GM12878 (cell line): ENCODE data around the gene UBE3D. TPM values are rescaled to one million over a fixed set of nuclear protein-coding genes. Genes with fewer than 3 reads are reported as not detected.

Source experiments
- ATAC-seq: fragments of 200-7000 bp; cut with Tn5 transposase; 3 replicates; pipeline ENCODE4 v1.9.1; 2020; ENCODE audit warnings: mild to moderate bottlenecking, moderate library complexity
- BruUV-seq: library from RNA; stranded (reverse); fragments of 400-500 nt; replicated peaks from 2 replicates; lab custom pipeline; 2021; lab: Mats Ljungman, UMichigan
- CTCF ChIA-PET: fragments of 300-600 bp; sonication (Branson Sonifier 250); formaldehyde crosslinking; extraction: SDS; loops from one replicate; lab custom pipeline; 2021; ENCODE audit warnings: inconsistent platforms; lab: Yijun Ruan, JAX
- POLR2A ChIA-PET: fragments of 350-600 bp; formaldehyde crosslinking; extraction: SDS; loops from one replicate; lab custom pipeline; 2021; ENCODE audit warnings: inconsistent platforms; lab: Charles Lee
- RAD21 ChIA-PET: fragments of 300-600 bp; sonication (Branson Sonifier 250); formaldehyde crosslinking; loops from one replicate; lab custom pipeline; 2023; ENCODE audit warnings: antibody characterized with exemption; ENCODE audit not compliant: unreplicated experiment; lab: Charles Lee
- SMC1A ChIA-PET: fragments of 300-600 bp; sonication (Branson Sonifier 250); formaldehyde crosslinking; loops from one replicate; lab custom pipeline; 2023; ENCODE audit not compliant: unreplicated experiment, uncharacterized antibody; lab: Charles Lee
- DNase-seq: peaks from one replicate; pipeline ENCODE4 v3.0.0-alpha.2; 2011; ENCODE audit warnings: low read depth, low spot score
- FAIRE-seq: peaks from 3 replicates; lab custom pipeline; 2011; peaks lifted over from hg19 to GRCh38; lab: Jason Lieb, UNC
- H2AFZ ChIP-seq: 2 replicates; pipeline ENCODE4 v1.6.0; 2011; ENCODE audit warnings: low read depth, low read length, control low read depth; ENCODE audit not compliant: control insufficient read depth
- H3K27ac ChIP-seq: 2 replicates; pipeline ENCODE4 v1.5.1; 2011; ENCODE audit warnings: control low read depth; ENCODE audit not compliant: control insufficient read depth, insufficient read depth
- H3K27me3 ChIP-seq, 2 experiments: replicated peaks in 1 of 2; 2 replicates each; pipeline versions ENCODE4 v1.6.0 to v1.6.1; 2011; ENCODE audit warnings: low read length in 1 of 2; ENCODE audit not compliant: control insufficient read depth in 2 of 2, insufficient read depth in 2 of 2
- H3K36me3 ChIP-seq, 2 experiments: 2 replicates each; pipeline ENCODE4 v1.5.1; 2011; ENCODE audit warnings: low read length in 1 of 2; ENCODE audit not compliant: control insufficient read depth in 2 of 2, insufficient read depth in 2 of 2
- H3K4me1 ChIP-seq: 2 replicates; pipeline ENCODE4 v1.6.1; 2011; ENCODE audit warnings: mild to moderate bottlenecking, low read length, moderate library complexity, mixed read lengths; ENCODE audit not compliant: control insufficient read depth, insufficient read depth
- H3K4me2 ChIP-seq: 2 replicates; pipeline ENCODE4 v1.6.0; 2011; ENCODE audit warnings: control low read depth; ENCODE audit not compliant: control insufficient read depth, insufficient read depth
- H3K4me3 ChIP-seq: fragments of 200-600 bp; sonication (generic); 2 replicates; pipeline ENCODE4 v1.5.1; 2016
- H3K79me2 ChIP-seq: 2 replicates; pipeline ENCODE4 v1.6.0; 2011; ENCODE audit warnings: low read length; ENCODE audit not compliant: control insufficient read depth, insufficient read depth
- H3K9ac ChIP-seq: 2 replicates; pipeline ENCODE4 v1.8.0; 2011; ENCODE audit warnings: low read length, control low read depth, mixed read lengths; ENCODE audit not compliant: control insufficient read depth, insufficient read depth
- H3K9me3 ChIP-seq: replicated peaks from 3 replicates; pipeline ENCODE4 v1.5.1; 2011; ENCODE audit warnings: mild to moderate bottlenecking, low read length; ENCODE audit not compliant: control insufficient read depth, insufficient read depth
- H4K20me1 ChIP-seq: 2 replicates; pipeline ENCODE4 v1.6.0; 2011; ENCODE audit not compliant: control insufficient read depth, insufficient read depth
- CREB1 ChIP-seq: IDR thresholded peaks from 2 replicates; pipeline ENCODE4 v1.6.1; 2012; ENCODE audit warnings: low read depth, mild to moderate bottlenecking, inconsistent platforms
- CUX1 ChIP-seq: IDR thresholded peaks from 2 replicates; pipeline ENCODE4 v1.6.1; 2012; ENCODE audit warnings: improper control_type of control experiment, low read depth, low read length; ENCODE audit not compliant: insufficient replicate concordance
- JUND ChIP-seq: IDR thresholded peaks from 2 replicates; pipeline ENCODE4 v1.6.1; 2012; ENCODE audit warnings: low read depth, mild to moderate bottlenecking, low read length, improper control_type of control experiment, moderate library complexity
- MAX ChIP-seq: IDR thresholded peaks from 2 replicates; pipeline ENCODE4 v1.6.1; 2012; ENCODE audit warnings: low read depth, low read length, improper control_type of control experiment
- MTA3 ChIP-seq: IDR thresholded peaks from 2 replicates; pipeline ENCODE4 v1.6.1; 2012; ENCODE audit warnings: low read length, inconsistent platforms, borderline replicate concordance
- NR2C2 ChIP-seq: IDR thresholded peaks from 2 replicates; pipeline ENCODE4 v1.6.1; 2011; ENCODE audit warnings: borderline replicate concordance, low read depth; ENCODE audit not compliant: control insufficient read depth, insufficient read length
- TBL1XR1 ChIP-seq: IDR thresholded peaks from 2 replicates; pipeline ENCODE4 v1.6.1; 2012; ENCODE audit warnings: low read depth, low read length, improper control_type of control experiment
- ZNF207 ChIP-seq: fragments of 450-650 bp; IDR thresholded peaks from 2 replicates; pipeline ENCODE4 v1.6.1; 2014; ENCODE audit warnings: antibody characterized with exemption, mild to moderate bottlenecking, borderline replicate concordance
- ZNF217 ChIP-seq: fragments of 450-650 bp; IDR thresholded peaks from 2 replicates; pipeline ENCODE4 v1.6.1; 2017; ENCODE audit warnings: antibody characterized with exemption, mild to moderate bottlenecking
- ZNF384 ChIP-seq: IDR thresholded peaks from 2 replicates; pipeline ENCODE4 v1.6.1; 2012; ENCODE audit warnings: low read depth, mild to moderate bottlenecking, low read length, improper control_type of control experiment, borderline replicate concordance
- WGBS: methylation state at CpG from one replicate; pipeline ENCODE4 v1.1.6; 2016; ENCODE audit warnings: low lambda C conversion rate; ENCODE audit not compliant: insufficient replicate concordance, insufficient coverage; ENCODE audit errors: missing lambda C conversion rate; 5-methylcytosine and 5-hydroxymethylcytosine counted together
- in situ Hi-C: fragments of 300-500 bp; cut with MboI; formaldehyde crosslinking; loops from 9 replicates; pipeline ENCODE4 v1.14.3; 2018; ENCODE audit warnings: mixed read lengths
- intact Hi-C: fragments of 100-400 bp; cut with micrococcal nuclease; formaldehyde crosslinking; loops from one replicate; pipeline ENCODE4 v1.14.2; 2022; ENCODE audit not compliant: unreplicated experiment
- polyA plus RNA-seq, 11 experiments: library from polyadenylated mRNA; depleted of rRNA in 4 of 11; unstranded in 6 of 11; stranded (reverse) in 5 of 11; fragments of >200 nt; fragmentation: Nextera tagmentation in 4 of 11; fragmentation: Illumina TruSeq in 1 of 11; extraction: Ambion mirVana in 4 of 11; extraction: Trizol in 1 of 11; gene quantifications; 1 replicate in 1 of 11; 2 replicates in 10 of 11; pipeline versions ENCODE4 v1.2.1 to v1.2.3, GENCODE V29; 2011 to 2016; ENCODE audit warnings: inconsistent platforms in 2 of 11, missing spikeins in 2 of 11, low read depth in 1 of 11
- total RNA-seq, 4 experiments: library from RNA; depleted of rRNA in 3 of 4; stranded (reverse); fragments of >200 nt in 3 of 4; fragmentation: Illumina TruSeq in 1 of 4; extraction: Trizol in 1 of 4; gene quantifications; 2 replicates each; pipeline versions ENCODE4 v1.2.1 to v1.2.3, GENCODE V29; 2013 to 2021

UBE3D gene
- total and polyA plus RNA-seq, 10 of the 15 experiments (the other 5 are each of a cell fraction or from before 2014, with no cell fraction given): 4.3 to 9.0 (median 7.5) TPM

GRCh38 chr6:82904257-82904656 lies 161.4 kb downstream of the UBE3D start:
- Histone ChIP-seq H3K4me2 (no peak overlapping the region), H3K27me3 (no peaks in the 10 kb centered on the region), H4K20me1 (no peaks in the 10 kb centered on the region), H2AFZ (no peak overlapping the region), H3K27ac (no peak overlapping the region), H3K4me3 (no peak overlapping the region), H3K79me2 (no peaks in the 10 kb centered on the region), H3K9me3 (no peaks in the 10 kb centered on the region), H3K36me3 (no peaks in the 10 kb centered on the region), H3K9ac (no peak overlapping the region), H3K4me1 (no peaks in the 10 kb centered on the region)
- intact Hi-C loops: no loop called here
- 83% methylated on average over 4 of the region's 4 CpGs for WGBS
- no peak for DNase-seq
- RAD21 ChIA-PET: no interaction called here
- BruUV-seq: no TSS peak
- CTCF ChIA-PET: interaction anchor here (0.8 to 1.7 kb wide), 2 partner anchors 11 to 12 kb away, joined by 3 to 4 read pairs; no protein-coding TSS in a partner anchor
- POLR2A ChIA-PET: no interaction called here
- ATAC-seq: no peak
- no peak for FAIRE-seq
- in situ Hi-C loops: no loop called here
- SMC1A ChIA-PET: no interaction called here
- TF ChIP-seq ZNF217: no peak
- TF ChIP-seq CREB1: no peak
- TF ChIP-seq NR2C2: no peak
- no peak for TF ChIP-seq CUX1
- TF ChIP-seq JUND: no peak
- no peak for TF ChIP-seq ZNF207
- no peak for TF ChIP-seq MTA3
- TF ChIP-seq TBL1XR1: no peak
- no peak for TF ChIP-seq MAX
- no peak for TF ChIP-seq ZNF384
